ENCODE measurements around the gene SLC22A4.

DNA sequence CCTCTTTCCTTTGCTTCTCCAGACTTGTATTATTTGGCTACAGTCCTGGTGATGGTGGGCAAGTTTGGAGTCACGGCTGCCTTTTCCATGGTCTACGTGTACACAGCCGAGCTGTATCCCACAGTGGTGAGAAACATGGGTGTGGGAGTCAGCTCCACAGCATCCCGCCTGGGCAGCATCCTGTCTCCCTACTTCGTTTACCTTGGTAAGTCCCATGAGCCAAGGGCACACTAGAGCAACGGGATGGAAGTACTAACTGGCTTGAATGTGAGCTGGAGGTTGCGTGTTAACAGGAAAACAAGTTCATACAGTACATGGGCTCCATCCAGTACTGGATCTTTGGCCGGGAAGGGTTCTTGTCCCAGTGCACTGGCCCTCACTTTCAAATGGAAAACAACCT, 98.2 kb downstream of the SLC22A4 start:
- TF ChIP-seq, protein P1, sequence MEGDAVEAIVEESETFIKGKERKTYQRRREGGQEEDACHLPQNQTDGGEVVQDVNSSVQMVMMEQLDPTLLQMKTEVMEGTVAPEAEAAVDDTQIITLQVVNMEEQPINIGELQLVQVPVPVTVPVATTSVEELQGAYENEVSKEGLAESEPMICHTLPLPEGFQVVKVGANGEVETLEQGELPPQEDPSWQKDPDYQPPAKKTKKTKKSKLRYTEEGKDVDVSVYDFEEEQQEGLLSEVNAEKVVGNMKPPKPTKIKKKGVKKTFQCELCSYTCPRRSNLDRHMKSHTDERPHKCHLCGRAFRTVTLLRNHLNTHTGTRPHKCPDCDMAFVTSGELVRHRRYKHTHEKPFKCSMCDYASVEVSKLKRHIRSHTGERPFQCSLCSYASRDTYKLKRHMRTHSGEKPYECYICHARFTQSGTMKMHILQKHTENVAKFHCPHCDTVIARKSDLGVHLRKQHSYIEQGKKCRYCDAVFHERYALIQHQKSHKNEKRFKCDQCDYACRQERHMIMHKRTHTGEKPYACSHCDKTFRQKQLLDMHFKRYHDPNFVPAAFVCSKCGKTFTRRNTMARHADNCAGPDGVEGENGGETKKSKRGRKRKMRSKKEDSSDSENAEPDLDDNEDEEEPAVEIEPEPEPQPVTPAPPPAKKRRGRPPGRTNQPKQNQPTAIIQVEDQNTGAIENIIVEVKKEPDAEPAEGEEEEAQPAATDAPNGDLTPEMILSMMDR (IDR thresholded peaks at IDR 0.05), result no peak
- TF ChIP-seq POLR2A (IDR thresholded peaks at IDR 0.05), result no peak
